GM18870 (cell line): ENCODE results near the gene LY6G5B.

Source experiments
- ATAC-seq: cut with Tn5 transposase; IDR thresholded peaks from one replicate; pipeline ENCODE4 v1.9.1; 2021; ENCODE audit warnings: moderate library complexity; ENCODE audit not compliant: unreplicated experiment

Gene LY6G5B

DNA sequence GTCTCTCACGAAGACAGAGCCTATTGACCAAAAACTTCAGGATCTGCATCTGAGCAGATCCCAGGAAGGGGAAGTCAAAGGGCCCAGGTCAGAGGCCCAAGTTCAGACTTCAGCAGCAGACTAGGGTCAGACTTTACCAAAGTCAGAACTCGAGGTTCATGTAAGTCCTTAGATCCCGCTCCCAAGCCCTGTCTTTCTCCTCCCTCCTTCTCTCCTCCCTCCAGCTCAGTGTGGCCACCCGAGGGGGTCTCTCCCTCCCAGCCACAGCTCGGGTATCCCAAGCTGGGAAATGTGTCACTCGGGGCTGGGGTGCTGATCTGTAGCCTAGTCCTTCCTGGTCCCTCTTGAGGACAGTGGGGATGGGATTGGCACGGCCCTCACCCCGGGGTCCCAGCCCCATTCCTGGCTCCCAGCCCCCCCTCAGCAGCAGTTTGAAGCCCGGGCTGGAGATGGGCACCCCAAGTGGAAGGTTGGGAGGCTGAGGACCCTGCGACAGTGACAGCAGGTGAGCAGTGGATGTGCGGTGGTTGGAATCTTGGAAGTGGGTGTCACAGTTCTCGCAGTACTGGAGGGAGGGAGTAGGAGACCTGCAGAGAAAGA lies 7.6 kb upstream of the LY6G5B start:
- no peak for ATAC-seq

DNA sequence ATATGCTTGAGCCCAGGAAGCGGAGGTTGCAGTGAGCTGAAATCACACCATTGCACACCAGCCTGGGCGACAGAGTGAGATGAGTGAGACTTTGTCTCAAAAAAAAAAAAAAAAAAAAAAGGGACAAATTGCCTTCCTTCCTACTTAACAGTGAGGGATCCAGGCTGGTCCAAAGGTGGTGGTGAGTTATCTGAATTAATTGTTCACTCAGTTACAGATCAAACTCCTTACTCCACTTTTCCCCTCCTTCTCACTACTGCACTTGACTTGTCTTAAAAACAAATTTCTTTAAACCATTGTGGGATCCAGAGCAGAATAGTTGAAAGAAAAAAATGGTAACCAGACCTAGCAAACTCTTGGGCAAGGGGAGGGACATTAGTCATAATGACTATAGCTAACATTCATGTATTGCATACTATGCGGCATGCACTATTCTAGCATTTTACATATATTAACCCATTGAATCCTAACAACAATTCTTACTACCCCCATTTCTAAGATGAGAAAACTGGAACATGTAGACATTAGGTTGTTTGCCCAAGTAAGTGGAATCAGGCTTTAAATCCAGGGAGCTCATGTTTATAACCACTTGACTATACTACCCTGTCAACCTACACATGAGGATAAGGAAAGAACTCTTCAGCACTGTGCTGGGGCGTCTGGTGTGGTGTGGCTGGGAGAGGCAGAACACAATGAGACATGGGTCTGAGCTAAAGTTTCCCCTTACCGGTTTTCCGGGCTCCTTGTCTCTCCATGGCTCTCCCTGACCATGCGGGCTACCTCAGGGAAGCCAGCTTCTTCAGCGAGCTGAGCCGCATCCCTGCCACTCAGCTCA lies 6.4 kb upstream of the LY6G5B start:
- ATAC-seq: no peak

DNA sequence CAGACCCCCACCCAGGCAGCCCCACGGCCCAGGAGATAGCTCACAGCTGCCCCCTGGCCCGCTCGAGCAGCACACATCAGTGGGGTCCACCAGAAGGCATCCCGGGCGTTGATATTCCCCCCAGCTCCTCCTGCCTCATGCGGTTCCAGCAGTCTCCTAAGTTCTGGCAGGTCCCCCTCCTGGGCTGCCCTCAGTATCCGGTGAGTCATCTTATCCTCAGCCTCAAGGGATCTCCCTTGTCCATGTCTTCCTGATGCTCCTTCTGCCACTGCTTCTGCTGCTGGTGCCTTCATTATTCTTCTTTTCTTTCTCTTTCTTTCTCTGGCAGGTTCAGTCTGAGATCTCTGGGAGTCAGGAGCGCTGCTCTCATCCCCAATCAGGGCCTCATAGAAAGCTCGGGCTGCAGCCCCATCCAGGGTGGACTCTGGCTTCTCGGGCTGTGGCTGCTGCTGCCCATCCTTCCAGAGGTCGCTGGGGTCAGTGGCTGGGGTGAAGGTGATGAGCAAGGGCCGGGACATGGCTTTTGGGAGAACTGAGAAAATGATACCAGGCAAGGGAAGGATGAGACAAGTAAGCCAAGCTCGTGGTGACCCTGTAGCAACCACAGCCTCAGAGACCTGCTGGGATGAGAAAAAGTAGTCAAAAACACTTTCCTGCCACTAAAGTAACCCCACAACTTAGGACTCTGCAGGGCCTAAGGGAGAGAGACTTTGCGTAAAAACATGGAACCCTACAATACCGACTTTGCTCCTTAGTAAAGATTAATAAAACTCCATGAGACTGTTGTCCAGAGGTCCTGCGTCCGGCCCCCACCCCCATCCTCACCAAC lies 5.6 kb upstream of the LY6G5B start:
- ATAC-seq: no peak

DNA sequence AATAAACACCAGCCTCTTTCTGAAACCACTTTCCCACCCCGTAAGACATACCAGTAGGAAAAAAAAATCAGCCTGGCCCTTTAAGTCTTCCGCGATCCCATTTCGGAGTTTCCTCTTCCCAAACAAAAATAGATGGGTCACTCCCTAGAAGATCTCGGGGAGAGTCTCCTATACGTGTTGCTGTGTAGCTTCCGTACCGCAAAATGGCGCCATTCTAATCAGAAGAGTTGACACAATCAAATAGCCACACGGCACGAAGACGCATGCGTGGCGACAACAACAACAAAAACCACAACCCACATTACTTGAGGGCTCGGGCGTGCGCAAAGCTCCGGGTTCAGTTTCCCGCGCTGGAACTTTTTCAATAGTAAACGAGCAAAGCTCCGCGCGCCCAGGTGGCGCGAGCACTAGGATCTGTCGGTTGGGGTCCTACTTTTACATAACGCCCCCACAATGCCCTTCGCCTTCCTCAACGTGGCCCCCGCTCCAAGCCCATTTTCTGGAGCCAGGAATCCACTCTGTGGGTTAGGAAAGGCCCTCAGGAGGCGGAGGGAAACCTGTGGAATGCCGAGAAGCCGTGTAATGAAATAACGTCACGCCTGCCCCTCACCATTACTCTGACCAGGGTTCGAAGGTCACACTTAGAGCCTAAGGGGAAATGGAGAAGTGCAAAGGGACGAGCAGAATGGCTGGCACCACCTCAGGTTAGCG lies 4.8 kb upstream of the LY6G5B start, which contains the start of gene GPANK1:
TSS of gene GPANK1 (minus strand) at position 208 of the 711 bp plus-strand sequence. CDS start 519 bp downstream, outside the sequence.
- ATAC-seq: peak; percentile 44

DNA sequence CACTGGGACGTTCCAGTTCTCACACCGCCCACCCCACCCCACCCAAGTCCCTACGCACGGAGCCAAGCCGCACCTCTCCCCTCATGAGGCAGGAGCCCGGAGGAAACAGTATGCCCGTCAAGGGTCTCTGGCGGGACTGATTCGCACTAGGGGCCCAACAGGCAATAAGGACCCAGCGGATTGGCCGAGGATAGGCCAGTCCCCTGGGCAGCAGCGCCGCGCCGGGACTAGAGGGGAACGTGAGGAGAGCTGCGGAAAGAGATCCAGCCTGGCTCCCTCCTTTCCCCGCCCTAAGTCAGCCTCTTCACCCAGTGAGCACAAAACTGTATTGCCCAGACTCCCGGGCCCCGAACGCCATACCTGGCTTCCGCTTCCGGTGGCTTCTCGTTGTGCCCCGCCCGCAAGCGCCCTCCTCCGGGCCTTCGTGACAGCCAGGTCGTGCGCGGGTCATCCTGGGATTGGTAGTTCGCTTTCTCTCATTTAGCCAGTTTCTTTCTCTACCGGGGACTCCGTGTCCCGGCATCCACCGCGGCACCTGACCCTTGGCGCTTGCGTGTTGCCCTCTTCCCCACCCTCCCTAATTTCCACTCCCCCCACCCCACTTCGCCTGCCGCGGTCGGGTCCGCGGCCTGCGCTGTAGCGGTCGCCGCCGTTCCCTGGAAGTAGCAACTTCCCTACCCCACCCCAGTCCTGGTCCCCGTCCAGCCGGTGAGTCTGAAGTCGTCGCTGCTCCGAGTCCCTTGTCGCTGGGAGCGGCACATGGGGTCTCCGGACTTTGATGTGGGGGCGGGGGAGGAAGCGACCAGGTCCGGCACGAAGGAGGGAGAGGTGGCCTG lies 4.1 kb upstream of the LY6G5B start, which contains the start of gene CSNK2B:
TSS of gene CSNK2B (plus strand) at position 580 of the 836 bp plus-strand sequence. CDS start 752 bp downstream, outside the sequence.
- peak; percentile 81 for ATAC-seq

DNA sequence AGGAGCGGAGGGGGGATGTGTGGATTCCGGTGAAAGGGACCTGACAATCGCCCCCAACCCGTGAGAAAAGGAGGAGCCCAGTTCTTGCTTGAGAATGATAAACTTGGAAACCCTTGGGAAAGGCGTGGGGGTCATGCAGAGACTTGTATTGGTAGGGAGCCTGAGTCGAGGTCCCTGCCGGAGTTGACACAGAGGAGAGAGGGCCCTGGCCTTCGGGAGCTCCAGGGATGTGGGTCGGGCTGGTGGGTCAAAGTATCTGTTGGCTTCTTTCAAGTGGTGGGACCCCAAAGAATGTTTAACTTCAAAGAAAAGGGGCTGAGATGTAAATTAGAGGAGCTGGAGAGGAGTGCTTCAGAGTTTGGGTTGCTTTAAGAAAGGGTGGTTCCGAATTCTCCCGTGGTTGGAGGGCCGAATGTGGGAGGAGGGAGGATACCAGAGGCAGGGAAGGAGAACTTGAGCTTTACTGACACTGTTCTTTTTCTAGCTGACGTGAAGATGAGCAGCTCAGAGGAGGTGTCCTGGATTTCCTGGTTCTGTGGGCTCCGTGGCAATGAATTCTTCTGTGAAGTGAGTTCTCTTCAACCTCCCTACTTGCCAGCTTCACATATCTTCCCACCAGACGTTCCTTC lies 3.3 kb upstream of the LY6G5B start:
- ATAC-seq: no peak

DNA sequence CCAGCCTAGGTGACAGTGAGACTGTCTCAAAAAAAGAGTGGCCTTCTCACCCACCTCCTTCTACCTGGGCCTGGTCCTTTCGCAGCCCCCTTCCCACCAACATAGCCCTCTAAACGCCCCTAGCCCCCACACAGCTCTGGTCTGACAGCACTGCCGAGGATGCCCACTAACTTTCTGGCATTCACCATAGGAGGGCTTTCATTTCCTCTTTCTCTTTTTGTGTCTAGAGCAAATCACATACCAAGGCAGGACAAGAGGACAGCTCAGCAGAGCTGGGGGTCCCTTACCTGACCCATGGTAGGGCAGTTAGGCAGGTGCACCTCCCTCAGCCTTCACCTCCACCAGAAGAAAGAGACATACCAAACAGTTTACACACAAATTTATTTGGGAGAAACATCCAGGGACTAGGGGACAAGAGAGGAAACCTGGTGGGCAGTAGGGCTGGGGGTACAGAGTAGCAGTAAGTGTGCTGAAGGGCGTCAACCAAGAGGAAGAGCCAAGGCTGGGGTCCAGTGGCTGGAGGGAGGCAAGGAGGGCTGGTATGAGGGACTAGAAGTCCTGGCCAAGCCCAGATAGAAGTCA lies 6.6 kb downstream of the LY6G5B start:
- ATAC-seq: no peak

DNA sequence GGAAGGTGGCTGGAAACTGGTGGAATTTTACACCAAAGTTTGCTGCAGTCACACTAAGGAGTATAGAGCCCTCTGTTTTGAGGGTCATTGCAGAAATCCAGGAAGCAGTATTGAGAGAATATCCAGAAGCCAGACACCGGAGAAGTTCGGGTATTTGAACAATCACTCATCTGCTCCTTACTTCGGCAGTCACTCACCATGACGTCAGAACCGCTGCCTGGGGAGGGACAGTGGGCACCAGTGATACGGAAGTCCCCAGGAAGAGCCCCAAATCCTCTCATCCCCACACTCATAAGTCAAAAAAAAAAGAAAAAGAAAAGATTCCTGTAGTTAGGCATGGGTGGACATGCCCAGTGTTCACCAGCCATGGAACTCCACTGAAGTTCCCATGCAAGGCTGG lies 7.1 kb downstream of the LY6G5B start:
- ATAC-seq: no peak

DNA sequence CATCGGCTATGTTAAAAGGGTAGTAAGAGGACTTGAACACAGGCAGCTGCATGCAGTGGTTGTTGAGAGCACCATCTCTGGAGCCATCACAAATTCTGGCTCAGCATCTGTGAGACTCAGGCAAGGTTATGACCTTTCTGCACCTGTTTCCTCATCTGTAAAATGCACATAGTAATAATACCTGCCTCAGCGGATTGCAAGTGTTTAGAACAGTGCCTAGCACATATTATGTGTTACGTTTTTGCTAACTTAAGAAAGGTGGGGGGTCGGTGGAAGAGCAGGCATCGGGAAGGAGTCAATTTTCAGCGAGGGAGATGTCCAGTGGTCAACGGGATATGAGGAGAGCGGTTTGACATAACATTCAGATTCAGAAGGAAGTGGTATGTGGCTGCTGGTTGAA lies 8.2 kb downstream of the LY6G5B start:
- no peak for ATAC-seq

DNA sequence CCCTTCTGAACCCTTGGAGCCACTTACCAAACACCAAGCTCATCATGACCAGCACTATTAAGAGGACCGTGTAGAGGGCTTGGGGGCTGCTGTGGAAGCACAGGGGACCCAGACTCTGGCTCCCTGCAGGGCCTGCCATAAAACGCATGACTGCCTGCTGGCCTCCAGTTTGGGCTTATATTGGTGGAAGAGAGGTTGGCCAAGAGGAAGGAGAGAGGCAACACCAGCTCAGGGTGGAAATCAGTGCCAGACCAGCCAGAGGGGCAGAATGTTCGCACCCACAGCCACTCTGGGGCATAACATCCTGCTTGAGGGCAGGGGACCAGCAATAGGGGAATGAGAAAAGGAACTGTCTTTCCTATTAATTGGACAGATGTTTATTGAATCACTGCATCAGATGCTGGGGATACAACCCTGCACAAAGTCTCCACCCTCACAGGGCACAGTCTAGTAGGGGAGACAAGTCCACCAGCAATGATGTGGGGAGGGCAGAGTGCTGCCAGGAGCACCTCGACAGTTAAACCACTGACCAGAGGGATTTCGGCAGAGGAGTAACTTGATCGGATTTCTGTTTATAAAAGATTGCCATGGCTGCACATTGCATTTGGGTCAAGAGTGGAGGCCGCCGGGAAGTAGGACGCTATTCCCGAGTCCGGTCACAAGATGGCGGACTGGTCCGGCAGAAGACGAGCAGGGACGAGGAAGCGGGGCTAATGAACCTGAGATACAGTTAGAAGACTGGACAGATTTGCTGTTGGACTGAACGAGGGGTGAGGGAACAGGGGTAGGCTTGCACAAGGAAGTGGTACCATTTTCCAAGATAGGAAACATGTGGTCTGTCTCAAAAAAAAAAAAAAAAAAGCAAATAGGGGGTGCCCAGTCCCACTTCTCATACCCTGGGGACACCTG lies 10.7 kb downstream of the LY6G5B start, which contains the start of gene LY6G5C:
TSS of gene LY6G5C (minus strand) at position 842 of the 909 bp plus-strand sequence. CDS start at position 148, 694 bp downstream.
- no peak for ATAC-seq

DNA sequence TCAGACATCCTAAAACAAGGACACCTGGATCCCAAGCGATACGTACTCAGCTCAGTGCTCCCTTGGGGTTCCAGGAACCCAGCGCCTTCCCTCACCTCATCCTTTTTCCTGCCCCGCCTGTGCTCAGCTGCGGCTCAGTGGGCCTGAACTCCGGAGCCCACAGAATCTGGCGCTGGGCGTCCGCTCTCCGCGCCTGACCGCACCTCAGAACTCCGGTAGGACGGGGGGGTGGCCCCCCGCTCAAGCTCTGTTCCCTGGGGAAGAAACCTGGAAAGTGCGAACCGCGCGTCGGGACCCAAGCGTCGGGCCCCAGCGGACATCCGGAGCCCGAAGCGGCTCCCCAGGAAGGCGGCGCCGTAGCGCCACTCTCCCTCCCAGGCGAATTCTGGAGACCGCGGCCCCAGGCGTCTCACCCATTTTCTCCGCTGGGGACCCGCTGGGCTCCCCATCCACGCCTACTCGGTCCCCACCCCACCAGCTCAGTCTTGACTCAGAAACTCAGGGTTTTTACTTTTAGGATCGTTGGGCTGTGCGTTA lies 11.4 kb downstream of the LY6G5B start:
- no peak for ATAC-seq

DNA sequence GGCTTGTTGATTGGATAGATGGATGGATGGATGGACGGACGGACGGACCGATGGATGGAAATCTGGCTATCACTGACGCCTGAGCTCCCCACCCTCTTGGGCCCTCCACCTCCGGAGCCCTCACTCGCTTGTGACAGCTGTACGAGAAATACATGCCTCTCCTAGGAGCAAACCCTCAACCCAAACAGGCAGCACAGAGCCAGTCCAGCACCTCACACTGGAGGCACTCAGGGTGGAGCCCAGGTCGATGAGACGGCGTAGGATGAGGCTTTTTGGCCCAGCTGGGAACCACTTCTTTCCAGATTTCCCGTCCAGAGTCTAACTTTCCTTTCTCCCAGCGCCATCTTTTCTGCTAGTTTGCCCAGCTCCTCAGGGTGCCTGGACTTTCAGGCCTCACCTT lies 13.8 kb downstream of the LY6G5B start:
- ATAC-seq: no peak

DNA sequence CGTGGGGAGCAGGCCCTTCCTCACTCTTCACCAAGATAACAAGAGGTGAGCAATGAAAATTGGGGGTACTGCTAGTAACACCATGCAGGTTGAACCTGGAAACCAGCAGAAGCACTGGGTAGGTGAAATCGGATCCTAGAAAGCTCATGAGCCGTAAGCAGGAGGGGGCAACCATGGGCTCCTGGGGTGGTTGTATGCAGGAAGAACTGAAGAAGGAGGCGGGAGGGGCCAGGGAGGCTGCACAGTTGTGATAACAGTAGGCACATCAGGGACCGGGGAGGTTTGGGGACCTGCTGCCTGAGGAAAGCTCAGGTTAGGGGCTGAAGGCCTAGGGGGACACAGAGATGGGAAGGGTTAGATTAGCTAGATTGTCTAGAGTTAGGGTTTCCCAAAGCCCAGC lies 16.7 kb downstream of the LY6G5B start:
- ATAC-seq: no peak

DNA sequence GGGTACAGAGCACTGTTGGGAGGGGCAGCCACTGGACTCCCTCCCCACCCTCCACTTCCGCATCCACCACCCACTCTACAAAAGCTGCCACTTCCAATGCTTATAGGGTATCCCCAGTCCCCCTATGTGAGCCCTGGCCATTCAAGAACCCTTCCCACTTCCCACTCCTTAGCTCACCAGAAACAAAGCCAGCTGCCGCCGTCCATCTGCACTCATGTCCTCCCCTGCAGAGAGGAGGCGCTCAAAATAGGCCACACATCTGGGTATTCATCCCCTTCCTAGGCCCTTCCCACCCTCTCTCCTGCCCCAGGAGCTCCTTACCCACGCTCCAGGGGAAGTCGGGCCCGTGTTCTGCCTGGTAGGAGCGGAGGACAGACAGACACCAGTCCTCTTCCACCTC lies 17.5 kb downstream of the LY6G5B start:
- no peak for ATAC-seq

DNA sequence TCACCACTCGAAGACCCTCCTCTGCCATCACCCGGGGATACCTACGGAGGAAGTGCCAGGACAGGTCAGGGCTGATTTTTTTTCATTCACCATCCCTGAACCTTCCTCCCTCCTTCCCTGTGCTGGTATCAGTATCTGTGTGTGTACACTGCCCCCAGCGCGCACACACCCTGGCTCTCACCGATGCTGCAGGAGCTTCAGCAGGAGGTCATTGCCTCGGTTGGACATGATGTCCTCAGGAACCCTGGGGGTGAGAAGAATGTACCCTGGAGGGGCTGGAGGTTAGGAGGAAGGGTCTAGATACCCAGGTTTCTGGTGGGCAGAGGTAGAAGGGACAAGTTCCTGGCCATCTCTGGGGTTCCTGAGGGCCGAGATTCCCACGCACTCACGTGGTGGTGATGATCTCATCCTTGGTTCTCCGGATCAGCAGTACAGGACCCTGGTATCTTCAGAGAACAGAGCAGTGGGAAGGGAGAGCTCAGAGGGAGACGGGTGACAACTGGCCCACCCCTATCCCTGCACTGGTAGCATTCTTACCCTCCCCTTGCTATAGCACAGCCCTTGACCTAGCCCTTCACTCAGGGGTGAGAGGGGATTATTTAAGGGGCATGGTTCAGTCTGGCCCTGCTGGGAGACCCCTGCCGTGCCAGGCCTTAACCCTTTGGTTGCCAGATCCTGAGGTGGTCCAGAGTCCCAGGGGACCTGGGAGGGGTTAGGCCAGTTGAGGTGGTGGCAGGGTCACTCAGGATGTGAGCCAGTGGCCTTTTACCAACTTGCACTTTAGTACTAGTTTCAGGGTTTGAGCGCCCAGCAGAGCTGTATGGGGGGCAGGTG lies 18.3 kb downstream of the LY6G5B start:
- ATAC-seq: no peak

DNA sequence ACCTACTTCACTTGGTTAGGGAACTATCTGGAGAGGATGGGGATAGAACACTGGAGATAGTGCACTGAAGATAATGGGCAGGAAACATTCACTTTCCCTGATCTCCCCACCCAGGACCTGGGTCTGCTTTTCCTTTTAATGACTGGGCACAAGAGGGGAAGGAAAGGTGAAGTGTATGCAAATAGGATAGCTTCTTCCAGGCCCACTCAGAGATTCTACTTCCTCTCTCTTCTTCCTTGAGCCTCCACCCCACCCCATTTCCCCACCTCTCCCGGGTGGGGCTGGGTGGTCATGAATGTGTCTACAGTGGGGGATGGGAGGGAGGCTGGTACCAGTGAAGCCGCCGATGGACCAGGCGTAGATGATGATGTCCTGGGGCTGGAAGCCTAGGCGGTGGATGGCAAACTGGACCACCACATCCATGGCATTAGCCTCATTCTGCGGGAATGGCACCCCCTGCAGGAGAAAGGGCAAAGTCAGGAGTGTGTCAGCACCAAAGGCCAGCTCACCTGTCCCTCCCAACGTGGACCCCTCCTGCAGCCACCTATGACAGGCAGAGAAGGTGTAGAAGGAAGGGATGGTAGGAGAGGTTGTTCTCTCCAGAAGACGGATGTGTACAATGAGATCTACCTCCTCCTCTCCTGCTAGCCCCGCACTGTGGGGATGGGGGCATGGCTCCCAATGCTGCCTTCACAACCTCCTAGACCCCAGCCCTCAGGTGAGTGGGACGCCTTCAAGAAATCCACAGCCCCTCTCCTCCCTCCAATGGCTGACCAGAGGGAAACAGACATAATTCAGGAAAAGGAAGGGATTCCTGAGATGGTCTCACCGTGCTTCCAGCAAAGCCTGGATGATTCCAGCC lies 19.7 kb downstream of the LY6G5B start:
- no peak for ATAC-seq
